ENCODE results near the gene MYL10.

MYL10 gene

DNA sequence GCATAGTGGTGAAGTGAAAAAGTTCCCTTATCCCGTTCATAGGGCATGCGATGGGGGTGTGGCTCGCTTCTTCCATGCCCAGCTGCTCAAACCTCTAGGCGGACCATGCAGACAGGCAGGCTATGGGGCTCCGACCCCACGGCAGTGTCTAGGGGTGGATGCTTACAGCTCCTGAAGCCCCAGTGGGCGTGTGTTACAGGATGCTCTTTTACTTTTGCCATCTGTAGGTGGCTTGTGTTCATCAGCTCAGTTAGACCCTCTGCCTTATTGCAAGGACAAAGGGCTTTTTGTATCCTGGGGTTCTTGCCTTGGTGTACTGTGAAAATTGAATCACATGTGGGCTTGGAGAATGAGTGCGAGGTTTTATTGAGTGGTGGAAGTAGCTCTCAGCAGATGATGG, at the start of gene MYL10:
Gene MYL10, minus strand, starts transcription at position 126 of the 400 bp plus-strand sequence. CDS start 178 bp downstream, outside the sequence.
- Histone ChIP-seq H3K9ac (ENCODE audit: insufficient read length, low read depth) (no peak within 1 kb of the TSS), H3K27me3 (ENCODE audit: insufficient read depth, insufficient read length) (no peaks in the 10 kb centered on the region), H3K4me1 (ENCODE audit: insufficient read depth, insufficient read length) (peaks cover 25% of the 10 kb centered on the region), H3K36me3 (ENCODE audit: insufficient read depth, insufficient read length, low read length) (no peaks in the 10 kb centered on the region), H3K9me3 (ENCODE audit: insufficient read depth, low read length) (peaks cover 5% of the 10 kb centered on the region; the same call in 1 of the 2 replicates), H3K4me3 (ENCODE audit: insufficient read length, low read depth) (no peak within 1 kb of the TSS)
- DNase-seq (ENCODE audit: low read depth, low spot score) = no peak
- no peak for TF ChIP-seq YY1 (IDR thresholded peaks at IDR 0.05; ENCODE audit: insufficient read depth, insufficient read length)
- no peak for TF ChIP-seq SUZ12 (IDR thresholded peaks at IDR 0.05; ENCODE audit: extremely low read depth, insufficient read depth, insufficient read length)
- no peak for TF ChIP-seq ZNF274 (IDR thresholded peaks at IDR 0.05; ENCODE audit: low read depth, low read length)

DNA sequence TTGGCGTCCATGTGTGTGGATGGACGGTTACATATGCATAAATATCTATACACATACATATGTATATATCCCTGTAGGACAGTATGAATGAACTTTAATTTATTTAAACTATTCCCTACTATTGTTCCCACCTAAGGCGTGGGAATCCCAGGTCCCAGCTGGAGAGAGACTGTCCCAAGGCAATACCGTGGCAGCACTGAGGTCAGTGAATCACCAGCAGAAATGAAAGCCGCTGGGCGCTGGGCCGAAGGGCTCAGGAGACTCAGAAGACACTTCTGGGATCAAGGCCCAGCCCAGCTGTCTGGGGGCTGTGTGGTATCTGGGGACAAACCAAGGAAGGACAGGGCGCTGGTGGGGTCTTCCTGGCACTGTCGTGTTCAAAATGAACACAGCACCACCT, 49.6 kb upstream of the MYL10 start:
- H3K36me3 ChIP-seq (ENCODE audit: insufficient read depth, insufficient read length, low read length) = no peaks in the 10 kb centered on the region
- H3K9ac ChIP-seq (ENCODE audit: insufficient read length, low read depth) = no peak overlapping the region
- no peaks in the 10 kb centered on the region for H3K9me3 ChIP-seq (ENCODE audit: insufficient read depth, low read length)
- DNase-seq (ENCODE audit: low read depth, low spot score) = no peak
- no peaks in the 10 kb centered on the region for H3K27me3 ChIP-seq (ENCODE audit: insufficient read depth, insufficient read length)
- H3K4me3 ChIP-seq (ENCODE audit: insufficient read length, low read depth) = no peak overlapping the region
- peaks cover 9% of the 10 kb centered on the region for H3K4me1 ChIP-seq (ENCODE audit: insufficient read depth, insufficient read length)
- TF ChIP-seq ZNF274 (IDR thresholded peaks at IDR 0.05; ENCODE audit: low read depth, low read length) = no peak
- no peak for TF ChIP-seq YY1 (IDR thresholded peaks at IDR 0.05; ENCODE audit: insufficient read depth, insufficient read length)
- TF ChIP-seq SUZ12 (IDR thresholded peaks at IDR 0.05; ENCODE audit: extremely low read depth, insufficient read depth, insufficient read length) = no peak

DNA sequence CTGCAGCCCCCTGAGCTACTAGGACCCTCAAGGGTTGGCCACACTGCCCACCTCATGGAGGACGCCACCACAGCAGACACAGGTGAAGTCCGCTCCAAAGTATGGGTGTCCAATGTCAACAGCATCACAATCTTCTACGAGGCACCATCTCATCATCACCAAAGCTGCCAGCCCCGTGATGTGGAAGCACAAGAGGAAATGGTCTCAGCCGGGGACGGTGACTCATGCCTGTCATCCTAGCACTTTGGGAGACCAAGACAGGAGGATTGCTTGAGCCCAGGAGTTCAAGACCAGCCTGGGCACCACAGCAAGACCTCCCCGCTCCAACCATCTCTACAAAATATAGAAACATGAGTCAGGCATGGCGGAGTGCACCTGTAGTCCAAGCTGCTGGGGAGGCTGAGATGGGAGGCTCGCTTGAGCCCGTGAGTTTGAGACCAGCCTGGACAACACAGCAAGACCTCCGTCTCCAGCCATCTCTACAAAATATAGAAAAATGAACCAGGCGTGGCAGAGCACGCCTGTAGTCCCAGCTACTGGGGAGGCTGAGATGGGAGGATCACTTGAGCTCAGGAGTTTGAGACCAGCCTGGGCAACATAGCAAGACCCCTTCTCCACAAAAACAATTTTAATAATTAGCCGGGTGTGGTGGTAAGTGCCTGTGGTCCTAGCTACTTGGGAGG, 48.8 kb upstream of the MYL10 start:
- Histone ChIP-seq H3K27me3 (ENCODE audit: insufficient read depth, insufficient read length) (no peaks in the 10 kb centered on the region), H3K9me3 (ENCODE audit: insufficient read depth, low read length) (no peaks in the 10 kb centered on the region), H3K4me1 (ENCODE audit: insufficient read depth, insufficient read length) (peaks cover 9% of the 10 kb centered on the region), H3K9ac (ENCODE audit: insufficient read length, low read depth) (no peak overlapping the region), H3K36me3 (ENCODE audit: insufficient read depth, insufficient read length, low read length) (no peaks in the 10 kb centered on the region), H3K4me3 (ENCODE audit: insufficient read length, low read depth) (no peak overlapping the region)
- no peak for TF ChIP-seq SUZ12 (IDR thresholded peaks at IDR 0.05; ENCODE audit: extremely low read depth, insufficient read depth, insufficient read length)
- TF ChIP-seq ZNF274 (IDR thresholded peaks at IDR 0.05; ENCODE audit: low read depth, low read length) = no peak
- no peak for TF ChIP-seq YY1 (IDR thresholded peaks at IDR 0.05; ENCODE audit: insufficient read depth, insufficient read length)
- no peak for DNase-seq (ENCODE audit: low read depth, low spot score)

DNA sequence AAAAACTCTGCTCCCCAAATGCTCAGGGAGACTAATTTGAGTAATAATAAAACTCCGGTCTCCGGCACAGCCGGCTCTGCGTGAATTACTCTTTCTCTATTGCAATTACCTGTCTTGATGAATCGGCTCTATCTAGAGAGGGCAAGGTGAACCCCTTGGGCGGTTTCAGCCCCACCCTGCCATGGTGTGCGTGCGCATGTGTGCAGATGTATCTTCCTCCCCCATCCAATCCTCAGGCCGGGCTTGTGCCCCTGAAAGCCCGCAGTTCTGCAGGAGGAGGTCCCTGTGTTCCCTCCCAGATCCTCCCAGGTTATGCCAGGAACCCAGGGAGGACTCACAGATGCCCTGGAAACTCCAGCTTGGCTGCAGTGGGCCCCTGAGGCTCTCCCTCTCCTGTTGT, 48.3 kb upstream of the MYL10 start:
- Histone ChIP-seq H3K36me3 (ENCODE audit: insufficient read depth, insufficient read length, low read length) (no peaks in the 10 kb centered on the region), H3K9me3 (ENCODE audit: insufficient read depth, low read length) (no peaks in the 10 kb centered on the region), H3K4me3 (ENCODE audit: insufficient read length, low read depth) (no peak overlapping the region), H3K9ac (ENCODE audit: insufficient read length, low read depth) (no peak overlapping the region), H3K27me3 (ENCODE audit: insufficient read depth, insufficient read length) (no peaks in the 10 kb centered on the region), H3K4me1 (ENCODE audit: insufficient read depth, insufficient read length) (peaks cover 9% of the 10 kb centered on the region)
- DNase-seq (ENCODE audit: low read depth, low spot score) = no peak
- TF ChIP-seq ZNF274 (IDR thresholded peaks at IDR 0.05; ENCODE audit: low read depth, low read length) = no peak
- no peak for TF ChIP-seq YY1 (IDR thresholded peaks at IDR 0.05; ENCODE audit: insufficient read depth, insufficient read length)
- TF ChIP-seq SUZ12 (IDR thresholded peaks at IDR 0.05; ENCODE audit: extremely low read depth, insufficient read depth, insufficient read length) = no peak

DNA sequence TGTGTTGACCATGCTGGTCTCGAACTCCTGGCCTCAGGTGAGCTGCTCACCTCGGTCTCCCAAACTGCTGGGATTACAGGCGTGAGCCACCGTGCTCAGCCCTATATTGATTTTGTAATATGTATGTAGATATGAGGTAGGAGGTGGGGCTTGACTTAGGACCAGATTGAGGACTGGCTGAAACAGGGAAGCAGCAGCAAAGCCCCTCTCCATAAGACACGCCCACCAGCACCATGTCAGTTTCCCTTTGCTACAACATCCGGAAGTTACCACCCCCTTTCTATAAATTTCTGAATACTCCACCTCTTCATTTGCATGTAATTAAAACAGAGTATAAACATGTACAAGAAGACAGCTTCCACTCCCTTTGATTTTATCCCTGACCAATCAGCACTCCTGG, 47.9 kb upstream of the MYL10 start:
- TF ChIP-seq SUZ12 (IDR thresholded peaks at IDR 0.05; ENCODE audit: extremely low read depth, insufficient read depth, insufficient read length) = no peak
- TF ChIP-seq YY1 (IDR thresholded peaks at IDR 0.05; ENCODE audit: insufficient read depth, insufficient read length) = no peak
- TF ChIP-seq ZNF274 (IDR thresholded peaks at IDR 0.05; ENCODE audit: low read depth, low read length) = no peak
- no peak for DNase-seq (ENCODE audit: low read depth, low spot score)
- Histone ChIP-seq H3K9me3 (ENCODE audit: insufficient read depth, low read length) (no peaks in the 10 kb centered on the region), H3K4me3 (ENCODE audit: insufficient read length, low read depth) (no peak overlapping the region), H3K4me1 (ENCODE audit: insufficient read depth, insufficient read length) (peaks cover 9% of the 10 kb centered on the region), H3K9ac (ENCODE audit: insufficient read length, low read depth) (no peak overlapping the region), H3K27me3 (ENCODE audit: insufficient read depth, insufficient read length) (no peaks in the 10 kb centered on the region), H3K36me3 (ENCODE audit: insufficient read depth, insufficient read length, low read length) (no peaks in the 10 kb centered on the region)

DNA sequence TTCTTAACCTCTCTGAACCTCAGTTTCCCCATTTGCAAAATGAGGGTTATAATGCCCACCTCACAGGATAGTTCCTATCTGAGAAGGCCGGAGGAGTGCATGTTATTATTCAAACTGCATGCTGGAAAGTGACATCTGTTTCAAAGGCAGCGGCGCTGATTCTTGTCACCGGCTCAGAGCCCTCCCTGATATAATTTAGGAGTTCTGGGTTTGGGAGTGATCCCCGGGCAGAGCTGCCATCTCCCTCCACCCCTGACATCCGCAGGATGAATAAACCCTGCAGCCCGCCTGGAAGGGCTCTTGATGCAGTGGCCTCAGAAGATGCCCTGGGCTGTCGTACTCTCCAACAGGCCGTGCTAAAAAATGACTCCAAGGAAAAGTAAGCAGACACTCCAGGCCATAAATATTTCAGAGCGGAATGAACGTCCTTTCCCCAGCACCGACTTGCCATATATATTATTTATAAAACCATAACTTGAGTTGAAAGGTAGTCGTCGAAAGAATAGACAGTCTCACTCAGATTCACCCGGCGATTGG, 47.0 kb upstream of the MYL10 start:
- H3K27me3 ChIP-seq (ENCODE audit: insufficient read depth, insufficient read length) = no peaks in the 10 kb centered on the region
- TF ChIP-seq ZNF274 (IDR thresholded peaks at IDR 0.05; ENCODE audit: low read depth, low read length) = no peak
- no peak for TF ChIP-seq YY1 (IDR thresholded peaks at IDR 0.05; ENCODE audit: insufficient read depth, insufficient read length)
- no peak for TF ChIP-seq SUZ12 (IDR thresholded peaks at IDR 0.05; ENCODE audit: extremely low read depth, insufficient read depth, insufficient read length)
- no peak for DNase-seq (ENCODE audit: low read depth, low spot score)
- H3K4me1 ChIP-seq (ENCODE audit: insufficient read depth, insufficient read length) = peaks cover 9% of the 10 kb centered on the region
- H3K9ac ChIP-seq (ENCODE audit: insufficient read length, low read depth) = no peak overlapping the region
- no peak overlapping the region for H3K4me3 ChIP-seq (ENCODE audit: insufficient read length, low read depth)
- no peaks in the 10 kb centered on the region for H3K9me3 ChIP-seq (ENCODE audit: insufficient read depth, low read length)
- H3K36me3 ChIP-seq (ENCODE audit: insufficient read depth, insufficient read length, low read length) = no peaks in the 10 kb centered on the region

DNA sequence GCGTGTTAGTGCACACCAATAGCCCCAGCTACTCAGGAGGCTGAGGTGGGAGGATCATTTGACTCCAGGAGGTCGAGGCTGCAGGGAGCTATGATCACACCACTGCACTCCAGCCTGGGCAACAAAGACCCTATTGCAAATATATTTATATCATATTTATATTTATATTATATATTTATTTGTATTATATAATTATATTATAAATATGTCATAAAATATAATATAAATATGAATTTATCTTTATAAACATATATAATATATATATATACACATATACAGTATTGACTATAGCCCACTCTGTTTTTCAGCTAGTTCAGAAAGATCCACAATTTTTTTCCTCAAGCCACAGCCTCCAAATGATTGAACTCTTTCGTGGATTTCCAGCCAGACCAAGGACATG, 45.3 kb upstream of the MYL10 start:
- no peak overlapping the region for H3K4me3 ChIP-seq (ENCODE audit: insufficient read length, low read depth)
- DNase-seq (ENCODE audit: low read depth, low spot score) = no peak
- no peaks in the 10 kb centered on the region for H3K27me3 ChIP-seq (ENCODE audit: insufficient read depth, insufficient read length)
- H3K9me3 ChIP-seq (ENCODE audit: insufficient read depth, low read length) = no peaks in the 10 kb centered on the region
- no peak for TF ChIP-seq SUZ12 (IDR thresholded peaks at IDR 0.05; ENCODE audit: extremely low read depth, insufficient read depth, insufficient read length)
- TF ChIP-seq YY1 (IDR thresholded peaks at IDR 0.05; ENCODE audit: insufficient read depth, insufficient read length) = no peak
- TF ChIP-seq ZNF274 (IDR thresholded peaks at IDR 0.05; ENCODE audit: low read depth, low read length) = no peak
- no peaks in the 10 kb centered on the region for H3K36me3 ChIP-seq (ENCODE audit: insufficient read depth, insufficient read length, low read length)
- H3K4me1 ChIP-seq (ENCODE audit: insufficient read depth, insufficient read length) = peaks cover 6% of the 10 kb centered on the region
- no peak overlapping the region for H3K9ac ChIP-seq (ENCODE audit: insufficient read length, low read depth)

Measured in NT2/D1 (cell line).